NCI-H1092 treated with DMSO at 0.1 percent for 48 hours (cell line): ENCODE measurements around the gene LDLRAD4.

ENCODE experiments used
- DNase-seq: peaks from one replicate; lab custom pipeline; 2025; lab: John Stamatoyannopoulos, UW

The LDLRAD4 gene

GRCh38 chr18:13387855-13388548, 169.4 kb downstream of the LDLRAD4 start:
- DNase-seq: no peak

- no peak for DNase-seq
These were observed 170.3 kb downstream of the LDLRAD4 start for GRCh38 chr18:13388586-13389490.

GRCh38 chr18:13389491-13390131, 171.1 kb downstream of the LDLRAD4 start:
- no peak for DNase-seq

GRCh38 chr18:13390196-13390595, 171.6 kb downstream of the LDLRAD4 start:
- peak; percentile 13 for DNase-seq

- DNase-seq: peak; percentile 13
These were observed 172.2 kb downstream of the LDLRAD4 start for GRCh38 chr18:13390711-13391110.

- DNase-seq: no peak
These were observed 173.6 kb downstream of the LDLRAD4 start for GRCh38 chr18:13392029-13392750.

GRCh38 chr18:13392899-13393298, 174.3 kb downstream of the LDLRAD4 start:
- DNase-seq: no peak

GRCh38 chr18:13393338-13393737, 174.8 kb downstream of the LDLRAD4 start:
- peak; percentile 21 for DNase-seq

GRCh38 chr18:13394801-13395200, 176.2 kb downstream of the LDLRAD4 start:
- no peak for DNase-seq

- DNase-seq: no peak
These were observed 177.0 kb downstream of the LDLRAD4 start for GRCh38 chr18:13395577-13395976.

GRCh38 chr18:13397504-13398163, 179.1 kb downstream of the LDLRAD4 start:
- no peak for DNase-seq

- DNase-seq: no peak
These were observed 180.1 kb downstream of the LDLRAD4 start for GRCh38 chr18:13398631-13399030.

- DNase-seq: no peak
These were observed 181.0 kb downstream of the LDLRAD4 start for GRCh38 chr18:13399511-13399910.

- DNase-seq: no peak
These were observed 182.2 kb downstream of the LDLRAD4 start for GRCh38 chr18:13400636-13401315.

GRCh38 chr18:13401404-13401803, 182.8 kb downstream of the LDLRAD4 start:
- no peak for DNase-seq

- DNase-seq: no peak
These were observed 183.3 kb downstream of the LDLRAD4 start for GRCh38 chr18:13401826-13402225.

GRCh38 chr18:13403786-13404549, 185.4 kb downstream of the LDLRAD4 start:
- DNase-seq: no peak

- no peak for DNase-seq
These were observed 186.9 kb downstream of the LDLRAD4 start for GRCh38 chr18:13405305-13406038.

GRCh38 chr18:13406049-13406615, 187.6 kb downstream of the LDLRAD4 start:
- DNase-seq: no peak
